Common myeloid progenitor, CD34-positive (primary cell): Measurements from ENCODE around the gene ME1.

Experiments
- CTCF ChIA-PET: fragments of 350-600 bp; sonication (Branson Sonifier 250); formaldehyde crosslinking; loops from one replicate; lab custom pipeline; 2021; ENCODE audit warnings: antibody characterized with exemption; lab: Charles Lee
- POLR2A ChIA-PET: fragments of 350-600 bp; sonication (Branson Sonifier 250); formaldehyde crosslinking; loops from one replicate; lab custom pipeline; 2021; ENCODE audit warnings: antibody characterized with exemption; lab: Charles Lee
- DNase-seq, 3 donors: peaks; one replicate each; pipeline versions ENCODE4 v3.0.0 to v3.0.0-alpha.2; 2013
- H3K27ac ChIP-seq, 2 experiments: 1 replicate in 1 of 2; 2 replicates in 1 of 2; pipeline ENCODE4 v1.7.0; 2013; ENCODE audit warnings: inconsistent platforms in 2 of 2, low read length in 2 of 2, mild to moderate bottlenecking in 2 of 2, low read depth in 1 of 2, moderate library complexity in 1 of 2; ENCODE audit not compliant: severe bottlenecking in 2 of 2, insufficient read depth in 1 of 2, poor library complexity in 1 of 2
- H3K27me3 ChIP-seq, 5 experiments: replicated peaks in 2 of 5; 1 replicate in 3 of 5; 2 replicates in 2 of 5; pipeline versions ENCODE4 v1.6.1 to v1.7.0; 2013; ENCODE audit warnings: low read length in 4 of 5, mild to moderate bottlenecking in 2 of 5, moderate library complexity in 2 of 5, inconsistent platforms in 1 of 5; ENCODE audit not compliant: insufficient read depth in 5 of 5, control insufficient read depth in 4 of 5
- H3K36me3 ChIP-seq, 4 experiments: 1 replicate in 2 of 4; 2 replicates in 2 of 4; pipeline versions ENCODE4 v1.6.1 to v1.7.0; 2013; ENCODE audit warnings: low read length in 3 of 4, control low read depth in 1 of 4, mild to moderate bottlenecking in 1 of 4; ENCODE audit not compliant: control insufficient read depth in 4 of 4, insufficient read depth in 4 of 4
- H3K4me1 ChIP-seq, 4 experiments: 1 replicate in 3 of 4; 2 replicates in 1 of 4; pipeline versions ENCODE4 v1.6.1 to v1.7.1; 2013; ENCODE audit warnings: low read length in 3 of 4, mild to moderate bottlenecking in 3 of 4, control low read depth in 1 of 4, inconsistent platforms in 1 of 4, moderate library complexity in 1 of 4; ENCODE audit not compliant: control insufficient read depth in 4 of 4, insufficient read depth in 4 of 4; ENCODE audit errors: control extremely low read depth in 1 of 4
- H3K4me3 ChIP-seq, 7 experiments: 1 replicate in 4 of 7; 2 replicates in 3 of 7; pipeline versions ENCODE4 v1.5.1 to v1.7.0; 2013; ENCODE audit warnings: mild to moderate bottlenecking in 7 of 7, low read length in 6 of 7, moderate library complexity in 6 of 7, inconsistent platforms in 2 of 7, low read depth in 2 of 7, control low read depth in 1 of 7; ENCODE audit not compliant: insufficient read depth in 4 of 7, control insufficient read depth in 1 of 7; ENCODE audit errors: extremely low read depth in 1 of 7
- H3K9me3 ChIP-seq, 5 experiments: 1 replicate in 4 of 5; 2 replicates in 1 of 5; pipeline versions ENCODE4 v1.6.1 to v1.7.1; 2013; ENCODE audit warnings: low read length in 4 of 5, mild to moderate bottlenecking in 2 of 5, inconsistent platforms in 1 of 5, low read depth in 1 of 5, moderate library complexity in 1 of 5; ENCODE audit not compliant: control insufficient read depth in 4 of 5, insufficient read depth in 2 of 5; ENCODE audit errors: control extremely low read depth in 1 of 5
- WGBS: methylation state at CpG from one replicate; pipeline ENCODE4 v1.1.5; 2013; ENCODE audit not compliant: insufficient coverage; 5-methylcytosine and 5-hydroxymethylcytosine counted together

ME1 gene

DNA sequence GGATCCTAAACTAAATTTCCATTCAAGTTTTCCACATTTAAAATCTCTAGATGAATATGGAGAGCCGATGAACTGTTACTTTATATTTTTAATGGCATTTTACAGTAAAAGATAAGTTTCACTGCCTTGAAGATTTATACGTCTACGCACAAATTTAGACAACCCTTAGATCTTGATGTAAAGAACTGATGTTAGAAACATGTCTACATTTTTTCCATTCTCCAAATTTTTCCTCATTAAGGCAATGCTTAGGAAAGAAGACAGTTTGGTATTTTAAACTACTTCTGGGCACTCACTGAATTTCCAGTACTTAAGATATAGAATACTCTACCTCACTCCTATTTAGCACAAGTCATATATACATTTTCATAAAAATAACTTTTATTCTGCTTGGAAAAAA lies 45.4 kb downstream of the ME1 start:
- ChIA-PET CTCF (no interaction called here), POLR2A (no interaction called here)
- H3K27me3 ChIP-seq = no peaks in the 10 kb centered on the region
- H3K9me3 ChIP-seq = no peaks in the 10 kb centered on the region
- WGBS = no CpG with 5 or more reads among the region's 3 CpGs
- no peak for DNase-seq
- no peak overlapping the region for H3K4me3 ChIP-seq
- peaks cover 0 to 10% (median 1%) of the 10 kb centered on the region in 4 experiments for H3K4me1 ChIP-seq
- H3K36me3 ChIP-seq = no peaks in the 10 kb centered on the region
- H3K27ac ChIP-seq = no peak overlapping the region

DNA sequence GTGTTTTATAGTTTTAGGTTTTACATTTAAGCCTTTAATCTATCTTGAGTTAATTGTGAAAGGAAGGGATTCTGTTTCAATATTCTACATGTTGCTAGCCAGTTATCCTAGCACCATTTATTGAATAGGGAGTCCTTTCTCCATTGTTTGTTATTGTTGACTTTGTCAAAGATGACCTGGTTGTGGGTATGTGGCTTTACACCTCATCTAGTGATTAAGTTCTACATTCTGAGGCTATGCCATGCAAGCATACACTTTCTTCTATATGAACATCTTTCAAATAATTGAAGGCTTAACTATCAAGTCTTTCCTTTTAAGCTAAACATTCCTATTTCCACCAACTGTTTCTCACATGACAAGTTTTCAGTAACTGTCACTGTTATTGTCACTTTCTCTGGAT lies 46.1 kb downstream of the ME1 start:
- ChIA-PET POLR2A (no interaction called here), CTCF (no interaction called here)

DNA sequence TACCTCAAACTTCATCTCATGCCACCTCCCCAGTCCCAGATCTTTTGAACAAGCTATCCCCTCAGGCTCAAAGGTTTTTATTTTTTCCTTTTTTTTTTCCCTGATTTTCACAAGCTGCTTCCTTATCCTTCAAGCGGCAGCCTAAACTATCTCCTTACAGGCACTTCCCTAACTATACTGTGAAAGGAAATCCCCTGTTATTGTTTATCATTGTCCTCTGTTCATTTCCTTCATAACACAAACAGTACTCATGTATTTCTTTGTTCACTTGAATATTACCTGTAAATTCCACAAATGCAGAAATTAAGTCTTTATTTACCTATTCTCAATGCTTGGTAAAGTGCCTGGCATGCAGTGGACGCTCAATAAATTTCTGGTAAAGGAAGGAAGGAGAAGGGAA lies 48.9 kb downstream of the ME1 start:
- H3K27ac ChIP-seq = no peak overlapping the region
- DNase-seq = no peak
- ChIA-PET POLR2A (no interaction called here), CTCF (interaction anchor here (0.6 kb wide), 1 partner anchor 14 kb away, joined by 4 read pairs; no protein-coding TSS in a partner anchor)
- H3K4me3 ChIP-seq = no peak overlapping the region
- H3K27me3 ChIP-seq = no peaks in the 10 kb centered on the region
- no peaks in the 10 kb centered on the region for H3K36me3 ChIP-seq
- H3K9me3 ChIP-seq = no peaks in the 10 kb centered on the region
- peaks cover 0 to 14% (median 1%) of the 10 kb centered on the region in 4 experiments for H3K4me1 ChIP-seq
- 88% methylated on average over 1 of the region's 2 CpGs for WGBS

More for the DNA sequence above, 46.1 kb downstream of the ME1 start:
- DNase-seq = no peak
- H3K27ac ChIP-seq = no peak overlapping the region
- no peaks in the 10 kb centered on the region for H3K27me3 ChIP-seq
- H3K36me3 ChIP-seq = no peaks in the 10 kb centered on the region
- no peaks in the 10 kb centered on the region for H3K9me3 ChIP-seq
- no peak overlapping the region for H3K4me3 ChIP-seq
- peaks cover 0 to 10% (median 1%) of the 10 kb centered on the region in 4 experiments for H3K4me1 ChIP-seq

DNA sequence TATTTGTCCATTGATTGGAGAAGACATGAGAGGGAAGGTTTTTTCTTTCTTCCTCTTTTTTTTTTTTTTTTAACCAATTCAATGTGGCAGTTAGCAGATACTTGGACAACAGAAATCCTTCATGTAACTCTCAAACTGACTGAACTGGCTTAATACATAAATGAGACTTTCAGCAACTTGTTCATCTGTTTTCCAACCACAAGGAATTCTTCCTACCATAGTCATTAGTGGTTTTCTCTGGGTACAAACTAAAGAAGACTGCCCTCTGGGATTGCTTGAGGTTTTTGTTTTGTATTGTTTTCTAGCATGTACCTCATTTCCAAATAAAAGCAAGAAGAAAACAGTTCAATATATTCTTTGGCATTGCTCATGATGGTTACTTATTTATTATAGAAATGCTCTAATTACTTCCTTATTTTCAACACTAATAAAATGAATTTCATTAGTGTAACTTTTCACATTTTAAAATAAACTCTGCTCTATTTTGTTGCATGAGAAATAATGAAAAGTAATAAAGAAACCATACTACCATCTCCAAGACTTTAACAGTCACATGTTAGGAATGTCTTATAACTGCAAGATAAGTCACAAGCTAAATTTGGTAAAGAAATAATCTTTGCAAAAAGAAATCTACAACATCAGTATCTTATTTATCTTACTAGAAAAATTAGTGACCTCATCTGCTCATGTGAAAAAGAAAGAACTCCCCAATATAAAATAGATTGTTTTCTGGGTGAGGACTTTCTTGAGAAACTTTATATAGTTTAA lies 52.0 kb downstream of the ME1 start:
- H3K27ac ChIP-seq = no peak overlapping the region
- H3K4me3 ChIP-seq = no peak overlapping the region
- H3K36me3 ChIP-seq = no peaks in the 10 kb centered on the region
- H3K9me3 ChIP-seq = no peaks in the 10 kb centered on the region
- H3K4me1 ChIP-seq = peaks cover 0 to 7% (median 0%) of the 10 kb centered on the region in 4 experiments
- ChIA-PET CTCF (no interaction called here), POLR2A (no interaction called here)
- DNase-seq = no peak
- H3K27me3 ChIP-seq = no peaks in the 10 kb centered on the region

GRCh38 chr6:83371423-83371822 lies 59.4 kb downstream of the ME1 start:
- 90% methylated on average over 1 of the region's 3 CpGs for WGBS
- H3K4me3 ChIP-seq = no peak overlapping the region
- no peaks in the 10 kb centered on the region for H3K27me3 ChIP-seq
- CTCF ChIA-PET = no interaction called here
- DNase-seq = no peak
- POLR2A ChIA-PET = no interaction called here
- no peaks in the 10 kb centered on the region for H3K4me1 ChIP-seq
- H3K9me3 ChIP-seq = peaks cover 0 to 2% (median 0%) of the 10 kb centered on the region in 5 experiments
- H3K36me3 ChIP-seq = no peaks in the 10 kb centered on the region
- no peak overlapping the region for H3K27ac ChIP-seq

DNA sequence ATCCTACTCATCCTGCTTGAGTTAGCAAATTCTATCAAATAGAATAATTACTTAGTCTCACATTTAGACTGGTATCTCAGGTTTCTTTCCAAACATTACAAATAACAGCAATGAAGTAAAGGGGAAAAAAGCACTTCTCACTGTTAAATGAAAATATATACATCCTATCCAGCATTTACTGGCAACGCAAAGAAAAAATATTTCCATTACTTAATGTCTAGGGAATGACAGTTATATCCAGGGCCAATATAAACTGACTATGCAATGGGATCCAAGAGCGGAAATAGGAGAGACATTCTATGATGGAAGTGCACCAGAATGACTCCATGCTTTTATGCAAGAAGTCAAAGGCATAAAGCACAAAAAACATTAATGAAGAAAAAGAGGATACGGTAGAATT lies 60.3 kb downstream of the ME1 start:
- ChIA-PET CTCF (no interaction called here), POLR2A (no interaction called here)
- Histone ChIP-seq H3K4me1 (no peaks in the 10 kb centered on the region), H3K36me3 (no peaks in the 10 kb centered on the region), H3K27me3 (no peaks in the 10 kb centered on the region), H3K9me3 (peaks cover 0 to 2% (median 0%) of the 10 kb centered on the region in 5 experiments), H3K4me3 (no peak overlapping the region), H3K27ac (no peak overlapping the region)
- DNase-seq = no peak
- WGBS = no CpG with 5 or more reads among the region's 3 CpGs

DNA sequence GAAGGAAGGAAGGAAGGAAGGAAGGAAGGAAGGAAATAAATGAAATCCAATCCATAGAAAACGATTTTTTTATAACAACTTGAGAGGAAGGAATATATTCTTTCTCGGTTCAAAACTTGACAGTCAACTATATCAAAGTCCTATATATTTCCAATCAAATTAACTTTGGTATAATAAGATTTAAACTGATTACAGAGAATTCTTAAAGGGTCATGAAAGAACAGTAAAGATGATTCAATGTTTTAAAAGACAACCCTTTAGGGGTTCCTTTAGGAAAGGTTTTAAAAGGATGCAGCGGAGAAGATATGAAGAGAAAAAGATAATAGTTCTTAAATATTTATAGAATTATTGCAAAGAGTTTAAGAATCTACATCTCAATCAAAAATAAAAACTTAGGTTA lies 61.2 kb downstream of the ME1 start:
- H3K4me3 ChIP-seq = no peak overlapping the region
- no peak for DNase-seq
- no peak overlapping the region for H3K27ac ChIP-seq
- H3K9me3 ChIP-seq = peaks cover 0 to 2% (median 0%) of the 10 kb centered on the region in 5 experiments
- ChIA-PET POLR2A (no interaction called here), CTCF (no interaction called here)
- no CpG with 5 or more reads among the region's 3 CpGs for WGBS
- no peaks in the 10 kb centered on the region for H3K4me1 ChIP-seq
- H3K36me3 ChIP-seq = no peaks in the 10 kb centered on the region
- H3K27me3 ChIP-seq = no peaks in the 10 kb centered on the region
